ENCODE measurements around the gene NES. TPM values are rescaled to one million over a fixed set of nuclear protein-coding genes. Genes with fewer than 3 reads are reported as not detected.

Gene NES
- 0.97 to 1.2 TPM (median 1.1 TPM) in 5 replicates for total RNA-seq (2022; extraction: Qiagen RNA extraction)

GRCh38 chr1:156676820-156677615, at the start of gene NES:
Gene NES, minus strand, starts transcription at chr1:156677407. Its CDS starts 143 bp downstream, at chr1:156677264.

DNA sequence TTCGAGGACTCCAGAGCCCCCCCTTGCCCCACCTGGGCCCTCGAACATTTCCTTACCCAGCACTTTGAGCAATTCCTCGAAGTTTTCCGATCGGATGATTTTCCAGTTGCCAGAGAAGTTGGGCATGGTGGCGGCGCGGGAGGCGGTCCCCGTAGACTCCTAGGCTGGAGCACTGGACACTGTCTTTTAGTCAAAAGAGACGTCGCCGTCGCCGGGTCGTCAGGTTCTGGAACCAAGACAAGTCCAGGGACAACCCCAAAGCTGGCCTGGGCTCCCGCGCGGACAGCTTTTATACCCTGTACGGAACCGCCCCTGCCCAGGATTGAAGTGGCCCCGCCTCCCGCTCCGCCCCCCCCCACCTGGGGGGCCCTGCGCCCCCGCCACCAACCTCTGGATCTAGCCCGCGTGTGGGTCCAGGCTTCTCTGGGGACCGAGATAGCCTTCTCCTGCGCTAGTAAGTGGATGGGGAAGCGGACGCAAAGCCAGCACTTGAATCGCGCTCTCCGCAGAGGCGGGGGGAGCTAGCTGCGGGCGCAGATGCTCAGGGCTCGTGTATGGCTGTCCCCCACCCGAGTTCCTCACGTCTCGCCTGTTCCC, 28.2 kb upstream of the NES start, which contains the start of gene CRABP2:
TSS of gene CRABP2 (minus strand) at position 263 of the 597 bp plus-strand sequence. CDS start at position 126, 137 bp downstream.

GRCh38 chr1:156641761-156642264, 35.4 kb downstream of the NES start, which contains the start of gene BCAN:
Gene BCAN, plus strand, starts transcription at chr1:156642117. Its CDS starts 3,938 bp downstream, at chr1:156646055.

DNA sequence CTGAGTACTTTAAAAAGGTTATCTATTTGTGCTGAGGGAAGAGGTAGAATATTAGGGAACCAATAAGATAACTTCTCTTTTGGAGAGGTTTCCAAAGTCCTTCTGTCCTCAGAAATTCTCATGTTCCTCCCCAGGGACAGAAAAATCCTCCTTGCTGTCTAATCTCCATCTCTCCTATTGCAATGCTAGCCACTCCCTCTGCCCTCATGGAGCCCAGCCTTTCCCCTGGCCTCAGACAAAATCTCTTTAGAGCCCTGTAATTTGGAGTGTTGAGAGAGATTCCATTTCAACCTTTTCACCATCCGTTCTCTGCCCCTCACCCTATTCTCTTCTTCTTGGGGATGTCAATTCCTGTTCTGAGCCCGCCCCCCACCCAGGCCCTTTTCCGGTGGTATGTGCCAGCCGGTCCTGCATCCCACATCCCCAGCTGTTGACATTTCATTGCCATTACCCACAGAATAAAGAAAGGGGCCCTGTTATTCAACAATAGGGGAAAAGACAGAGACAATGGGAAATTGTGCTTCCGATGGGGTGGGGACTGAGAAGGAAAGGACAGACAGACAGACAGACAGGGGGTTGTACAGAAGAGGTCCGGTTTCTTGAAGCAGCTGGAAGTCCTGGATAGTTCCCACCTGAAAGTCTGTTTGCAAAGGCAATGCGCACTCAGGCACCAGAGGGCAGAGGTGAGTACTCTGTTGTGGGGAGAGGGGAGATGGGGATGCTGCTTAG, 58.2 kb downstream of the NES start, which contains the start of gene HAPLN2:
TSS of gene HAPLN2 (plus strand) at position 563 of the 729 bp plus-strand sequence. CDS start 4,076 bp downstream, outside the sequence.

Other genes with a start within 250 kb of the NES start
- gene MEF2D, start 176.6 kb downstream of the NES start, total RNA-seq (2022; extraction: Qiagen RNA extraction): 24.3 to 33.5 TPM (median 30.3 TPM) in 5 replicates
- gene IQGAP3, start 104.8 kb downstream of the NES start, total RNA-seq (2022; extraction: Qiagen RNA extraction): 13.7 to 19.1 TPM (median 15.6 TPM) in 5 replicates
- not detected in 5 replicates for gene TTC24, start 97.7 kb downstream of the NES start, total RNA-seq (2022; extraction: Qiagen RNA extraction)
- gene NAXE, start 85.6 kb downstream of the NES start, total RNA-seq (2022; extraction: Qiagen RNA extraction): 141 to 177 TPM (median 166 TPM) in 5 replicates
- gene GPATCH4, start 75.9 kb downstream of the NES start, total RNA-seq (2022; extraction: Qiagen RNA extraction): 59.2 to 93.7 TPM (median 63.4 TPM) in 5 replicates
- 0.13 to 0.29 TPM (median 0.20 TPM) in 4 of 5 replicates, not detected in the other for gene HAPLN2, start 58.0 kb downstream of the NES start, total RNA-seq (2022; extraction: Qiagen RNA extraction)
- 0.06 to 0.15 TPM (median 0.10 TPM) in 4 of 5 replicates, not detected in the other for gene BCAN, start 35.3 kb downstream of the NES start, total RNA-seq (2022; extraction: Qiagen RNA extraction)
- 7.6 to 12.4 TPM (median 7.9 TPM) in 5 replicates for gene CRABP2, start 28.2 kb upstream of the NES start, total RNA-seq (2022; extraction: Qiagen RNA extraction)
- gene METTL25B, start 51.1 kb upstream of the NES start, total RNA-seq (2022; extraction: Qiagen RNA extraction): 22.7 to 25.3 TPM (median 24.5 TPM) in 5 replicates
- 38.1 to 53.1 TPM (median 40.2 TPM) in 5 replicates for gene ISG20L2, start 51.4 kb upstream of the NES start, total RNA-seq (2022; extraction: Qiagen RNA extraction)
- gene MRPL24, start 63.7 kb upstream of the NES start, total RNA-seq (2022; extraction: Qiagen RNA extraction): 170 to 214 TPM (median 194 TPM) in 5 replicates
- gene HDGF, start 74.3 kb upstream of the NES start, total RNA-seq (2022; extraction: Qiagen RNA extraction): 403 to 447 TPM (median 425 TPM) in 5 replicates
- gene PRCC, start 90.1 kb upstream of the NES start, total RNA-seq (2022; extraction: Qiagen RNA extraction): 70.1 to 77.8 TPM (median 71.0 TPM) in 5 replicates
- gene SH2D2A, start 139.4 kb upstream of the NES start, total RNA-seq (2022; extraction: Qiagen RNA extraction): 2.9 to 4.2 TPM (median 3.4 TPM) in 5 replicates
- gene INSRR, start 181.7 kb upstream of the NES start, total RNA-seq (2022; extraction: Qiagen RNA extraction): not detected in 5 replicates
- gene NTRK1, start 183.5 kb upstream of the NES start, total RNA-seq (2022; extraction: Qiagen RNA extraction): 0.10 to 0.15 TPM (median 0.13 TPM) in 5 replicates
- 6.2 to 7.7 TPM (median 7.0 TPM) in 5 replicates for gene PEAR1, start 216.3 kb upstream of the NES start, total RNA-seq (2022; extraction: Qiagen RNA extraction)
- 0.06 to 0.19 TPM (median 0.15 TPM) in 5 replicates for gene LRRC71, start 243.2 kb upstream of the NES start, total RNA-seq (2022; extraction: Qiagen RNA extraction)